CD14-positive monocyte (primary cell): ENCODE data around the gene DSP. TPM values are rescaled to one million over a fixed set of nuclear protein-coding genes. Genes with fewer than 3 reads are reported as not detected.

ENCODE experiments used
- DNase-seq, 3 donors: peaks; one replicate each; pipeline ENCODE4 v3.0.0-alpha.2; 2011 to 2022
- H2AFZ ChIP-seq: 2 replicates; pipeline ENCODE4 v1.6.0; 2012; ENCODE audit warnings: mild to moderate bottlenecking, low read depth, low read length, inconsistent platforms; ENCODE audit not compliant: insufficient read depth, poor library complexity, severe bottlenecking
- H3K27ac ChIP-seq, 2 donors: 1 replicate in 1 of 2; 2 replicates in 1 of 2; pipeline ENCODE4 v1.5.1; 2012 to 2013; ENCODE audit warnings: low read length in 2 of 2, control low read depth in 1 of 2, inconsistent platforms in 1 of 2, low read depth in 1 of 2, mild to moderate bottlenecking in 1 of 2
- H3K27me3 ChIP-seq, 2 donors: one replicate each; pipeline versions ENCODE4 v1.6.0 to v1.6.1; 2011 to 2013; ENCODE audit warnings: low read length in 2 of 2; ENCODE audit not compliant: control insufficient read depth in 2 of 2, insufficient read depth in 2 of 2
- H3K36me3 ChIP-seq, 2 donors: replicated peaks in 1 of 2; 1 replicate in 1 of 2; 2 replicates in 1 of 2; pipeline versions ENCODE4 v1.5.1 to v1.6.1; 2012 to 2013; ENCODE audit warnings: low read length in 2 of 2, control low read depth in 1 of 2, inconsistent platforms in 1 of 2, mild to moderate bottlenecking in 1 of 2; ENCODE audit not compliant: insufficient read depth in 2 of 2, control insufficient read depth in 1 of 2
- H3K4me1 ChIP-seq, 2 donors: 1 replicate in 1 of 2; 2 replicates in 1 of 2; pipeline versions ENCODE4 v1.5.1 to v1.6.1; 2012 to 2013; ENCODE audit warnings: low read length in 2 of 2, control low read depth in 1 of 2, inconsistent platforms in 1 of 2, mild to moderate bottlenecking in 1 of 2, moderate library complexity in 1 of 2; ENCODE audit not compliant: insufficient read depth in 2 of 2, control insufficient read depth in 1 of 2
- H3K4me2 ChIP-seq: replicated peaks from 2 replicates; pipeline ENCODE3; 2012; ENCODE audit warnings: low read length, moderate library complexity, mild to moderate bottlenecking; ENCODE audit not compliant: poor library complexity, severe bottlenecking; ENCODE audit errors: extremely low read depth
- H3K4me3 ChIP-seq, 3 experiments: fragments of 200-600 bp in 1 of 3; sonication (generic) in 1 of 3; replicated peaks in 1 of 3; 1 replicate in 2 of 3; 2 replicates in 1 of 3; pipeline ENCODE4 v1.5.1; 2011 to 2013; ENCODE audit warnings: low read length in 3 of 3, mild to moderate bottlenecking in 3 of 3, control low read depth in 2 of 3, low read depth in 2 of 3, inconsistent platforms in 1 of 3, moderate library complexity in 1 of 3
- H3K79me2 ChIP-seq: 2 replicates; pipeline ENCODE4 v1.6.0; 2012; ENCODE audit warnings: mild to moderate bottlenecking, control low read depth, inconsistent platforms, low read length, moderate library complexity; ENCODE audit not compliant: insufficient read depth
- H3K9ac ChIP-seq: 2 replicates; pipeline ENCODE4 v1.6.0; 2017; ENCODE audit warnings: low read length, mild to moderate bottlenecking; ENCODE audit not compliant: insufficient read depth, poor library complexity, severe bottlenecking
- H3K9me3 ChIP-seq, 2 donors: replicated peaks in 1 of 2; 1 replicate in 1 of 2; 2 replicates in 1 of 2; pipeline versions ENCODE4 v1.5.1 to v1.6.1; 2012 to 2013; ENCODE audit warnings: low read length in 2 of 2, control low read depth in 1 of 2; ENCODE audit not compliant: control insufficient read depth in 1 of 2, insufficient read depth in 1 of 2
- H4K20me1 ChIP-seq: 2 replicates; pipeline ENCODE4 v1.6.0; 2012; ENCODE audit warnings: mild to moderate bottlenecking, low read length, control low read depth, moderate library complexity; ENCODE audit not compliant: insufficient read depth
- H3K27ac Mint-ChIP-seq, 7 donors: one replicate each; pipeline ENCODE4 v1.8.0; 2020; ENCODE audit warnings: mild to moderate bottlenecking in 7 of 7, mixed read lengths in 7 of 7, moderate library complexity in 6 of 7, inconsistent platforms in 2 of 7
- H3K27me3 Mint-ChIP-seq, 3 donors: one replicate each; pipeline ENCODE4 v1.8.0; 2021 to 2022; ENCODE audit warnings: low read depth in 3 of 3, mild to moderate bottlenecking in 3 of 3, mixed read lengths in 3 of 3, moderate library complexity in 3 of 3, inconsistent platforms in 1 of 3
- H3K36me3 Mint-ChIP-seq, 2 donors: one replicate each; pipeline ENCODE4 v1.8.0; 2020; ENCODE audit warnings: mixed read lengths in 2 of 2, inconsistent platforms in 1 of 2, mild to moderate bottlenecking in 1 of 2
- H3K4me1 Mint-ChIP-seq: one replicate; pipeline ENCODE4 v1.8.0; 2020; ENCODE audit warnings: mild to moderate bottlenecking, mixed read lengths
- H3K4me3 Mint-ChIP-seq, 2 donors: one replicate each; pipeline ENCODE4 v1.8.0; 2020; ENCODE audit warnings: mild to moderate bottlenecking in 2 of 2, mixed read lengths in 2 of 2, moderate library complexity in 1 of 2
- H3K9me3 Mint-ChIP-seq, 7 donors: one replicate each; pipeline ENCODE4 v1.8.0; 2020 to 2022; ENCODE audit warnings: mixed read lengths in 7 of 7, mild to moderate bottlenecking in 6 of 7, moderate library complexity in 6 of 7, inconsistent platforms in 2 of 7
- WGBS: methylation state at CpG from one replicate; pipeline ENCODE4 v1.1.5; 2013; ENCODE audit warnings: missing lambda C conversion rate; ENCODE audit not compliant: insufficient coverage; 5-methylcytosine and 5-hydroxymethylcytosine counted together
- intact Hi-C, 2 donors: fragments of 100-400 bp; cut with micrococcal nuclease; formaldehyde crosslinking; loops; one replicate each; pipeline versions ENCODE4 v1.15.0 to v1.15.1; 2023
- polyA plus RNA-seq, 3 donors: library from polyadenylated mRNA; depleted of rRNA in 1 of 3; unstranded in 2 of 3; stranded (reverse) in 1 of 3; fragments of 300-500 nt in 2 of 3; fragments of >200 nt in 1 of 3; fragmentation: Illumina TruSeq in 2 of 3; gene quantifications; 1 replicate in 2 of 3; 2 replicates in 1 of 3; pipeline ENCODE4 v1.2.3, GENCODE V29; 2012 to 2021
- TF ChIP-seq, protein P1 (sequence below): fragments of 200-600 bp; IDR thresholded peaks from one replicate; pipeline ENCODE4 v1.8.0; 2022; ENCODE audit warnings: antibody characterized with exemption, mild to moderate bottlenecking

DSP gene
- polyA plus RNA-seq, 3 donors = not detected

DNA sequence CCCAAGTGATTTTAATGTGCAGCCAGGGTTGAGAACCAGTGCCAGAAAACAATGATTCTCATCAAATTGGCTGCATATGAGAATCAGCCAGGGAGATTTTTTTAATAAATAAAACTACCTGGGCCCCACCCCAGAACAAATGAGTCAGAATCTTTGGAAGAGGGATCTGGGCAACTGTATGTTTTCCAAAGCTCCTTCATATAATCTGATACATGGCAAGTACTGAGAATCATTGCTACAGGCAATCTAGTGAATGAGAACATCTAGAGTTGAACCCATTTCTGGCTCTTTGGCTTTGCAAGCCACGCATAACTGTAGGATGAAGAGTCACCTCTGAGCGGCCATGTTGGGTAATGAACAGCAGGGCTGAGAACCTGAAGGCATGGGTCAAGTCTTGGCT is 26.1 kb upstream of the DSP start:
- TF ChIP-seq, protein P1, sequence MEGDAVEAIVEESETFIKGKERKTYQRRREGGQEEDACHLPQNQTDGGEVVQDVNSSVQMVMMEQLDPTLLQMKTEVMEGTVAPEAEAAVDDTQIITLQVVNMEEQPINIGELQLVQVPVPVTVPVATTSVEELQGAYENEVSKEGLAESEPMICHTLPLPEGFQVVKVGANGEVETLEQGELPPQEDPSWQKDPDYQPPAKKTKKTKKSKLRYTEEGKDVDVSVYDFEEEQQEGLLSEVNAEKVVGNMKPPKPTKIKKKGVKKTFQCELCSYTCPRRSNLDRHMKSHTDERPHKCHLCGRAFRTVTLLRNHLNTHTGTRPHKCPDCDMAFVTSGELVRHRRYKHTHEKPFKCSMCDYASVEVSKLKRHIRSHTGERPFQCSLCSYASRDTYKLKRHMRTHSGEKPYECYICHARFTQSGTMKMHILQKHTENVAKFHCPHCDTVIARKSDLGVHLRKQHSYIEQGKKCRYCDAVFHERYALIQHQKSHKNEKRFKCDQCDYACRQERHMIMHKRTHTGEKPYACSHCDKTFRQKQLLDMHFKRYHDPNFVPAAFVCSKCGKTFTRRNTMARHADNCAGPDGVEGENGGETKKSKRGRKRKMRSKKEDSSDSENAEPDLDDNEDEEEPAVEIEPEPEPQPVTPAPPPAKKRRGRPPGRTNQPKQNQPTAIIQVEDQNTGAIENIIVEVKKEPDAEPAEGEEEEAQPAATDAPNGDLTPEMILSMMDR = no peak
- no peak overlapping the region for H3K9ac ChIP-seq

DNA sequence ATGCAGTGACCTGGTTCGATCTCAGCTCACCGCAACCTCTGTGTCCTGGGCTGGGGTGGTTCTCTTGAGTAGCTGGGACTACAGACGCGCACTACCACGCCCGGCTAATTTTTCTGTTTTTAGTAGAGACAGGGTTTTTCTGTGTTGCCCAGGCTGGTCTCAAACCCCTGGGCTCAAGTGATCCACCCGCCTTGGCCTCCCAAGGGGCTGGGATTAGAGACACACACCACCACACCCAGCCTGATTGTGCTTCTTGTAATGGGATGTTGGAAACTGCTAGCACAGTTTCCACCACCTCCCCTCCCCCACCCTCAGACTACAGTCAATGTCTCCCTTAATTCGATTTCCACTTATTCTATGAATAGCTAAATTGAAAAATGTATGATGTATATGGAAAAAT is 22.6 kb upstream of the DSP start:
- no peak overlapping the region for H3K4me3 ChIP-seq
- no peaks in the 10 kb centered on the region for H4K20me1 ChIP-seq
- TF ChIP-seq, protein P1 = no peak
- Mint-ChIP-seq H3K27ac (no peak overlapping the region), H3K27me3 (peaks cover 7 to 8% (median 7%) of the 10 kb centered on the region in 3 donors), H3K4me3 (no peak overlapping the region), H3K36me3 (no peaks in the 10 kb centered on the region), H3K9me3 (no peaks in the 10 kb centered on the region), H3K4me1 (peaks cover 2% of the 10 kb centered on the region)
- intact Hi-C loops = no loop called here
- H3K9ac ChIP-seq = no peak overlapping the region
- H2AFZ ChIP-seq = no peak overlapping the region
- WGBS = 100% methylated on average over 2 of the region's 8 CpGs
- DNase-seq = no peak
- no peak overlapping the region for H3K27ac ChIP-seq
- H3K36me3 ChIP-seq = no peaks in the 10 kb centered on the region
- no peaks in the 10 kb centered on the region for H3K4me1 ChIP-seq
- H3K4me2 ChIP-seq = no peak overlapping the region
- H3K27me3 ChIP-seq = no peaks in the 10 kb centered on the region
- H3K9me3 ChIP-seq = no peaks in the 10 kb centered on the region
- H3K79me2 ChIP-seq = no peaks in the 10 kb centered on the region

More for the DNA sequence above, 26.1 kb upstream of the DSP start:
- Mint-ChIP-seq H3K27ac (no peak overlapping the region), H3K36me3 (no peaks in the 10 kb centered on the region), H3K4me1 (no peaks in the 10 kb centered on the region), H3K4me3 (no peak overlapping the region), H3K9me3 (no peaks in the 10 kb centered on the region), H3K27me3 (peaks cover 9 to 18% (median 13%) of the 10 kb centered on the region in 3 donors)
- H3K4me2 ChIP-seq = no peak overlapping the region
- no peak overlapping the region for H3K4me3 ChIP-seq
- no peaks in the 10 kb centered on the region for H3K36me3 ChIP-seq
- H2AFZ ChIP-seq = no peak overlapping the region
- whole genome bisulfite sequencing = no CpG with 5 or more reads among the region's 2 CpGs
- H3K27me3 ChIP-seq = peaks cover 0 to 2% of the 10 kb centered on the region in 2 donors
- no peaks in the 10 kb centered on the region for H4K20me1 ChIP-seq
- no peak for DNase-seq
- intact Hi-C loops = no loop called here
- no peaks in the 10 kb centered on the region for H3K79me2 ChIP-seq
- no peaks in the 10 kb centered on the region for H3K9me3 ChIP-seq
- H3K4me1 ChIP-seq = no peaks in the 10 kb centered on the region
- H3K27ac ChIP-seq = no peak overlapping the region
